Neutrophil (primary cell): ENCODE data around the gene SLC17A9.

Source experiments
- H3K27ac ChIP-seq: fragments of 200-600 bp; sonication (generic); 2 replicates; pipeline ENCODE4 v1.5.1; 2016; ENCODE audit warnings: mild to moderate bottlenecking, moderate library complexity
- H3K27me3 ChIP-seq: fragments of 200-600 bp; sonication (generic); 2 replicates; pipeline ENCODE4 v1.6.0; 2016; ENCODE audit warnings: mild to moderate bottlenecking
- H3K36me3 ChIP-seq: fragments of 200-600 bp; sonication (generic); 2 replicates; pipeline ENCODE4 v1.5.1; 2017
- H3K4me1 ChIP-seq, 2 experiments: fragments of 200-600 bp in 1 of 2; sonication (generic) in 1 of 2; 1 replicate in 1 of 2; 2 replicates in 1 of 2; pipeline versions ENCODE4 v1.5.1 to v1.6.1; 2013 to 2016; ENCODE audit warnings: low read depth in 1 of 2, low read length in 1 of 2, mild to moderate bottlenecking in 1 of 2, moderate library complexity in 1 of 2; ENCODE audit not compliant: control insufficient read depth in 1 of 2, insufficient read depth in 1 of 2
- H3K4me3 ChIP-seq, 2 experiments: fragments of 200-600 bp in 1 of 2; sonication (generic) in 1 of 2; 1 replicate in 1 of 2; 2 replicates in 1 of 2; pipeline ENCODE4 v1.5.1; 2013 to 2016; ENCODE audit warnings: low read depth in 1 of 2, low read length in 1 of 2, mild to moderate bottlenecking in 1 of 2, moderate library complexity in 1 of 2
- H3K9me3 ChIP-seq: fragments of 200-600 bp; sonication (generic); 2 replicates; pipeline ENCODE4 v1.5.1; 2016
- CTCF ChIP-seq: fragments of 200-600 bp; sonication (generic); IDR thresholded peaks from 2 replicates; pipeline ENCODE4 v1.5.1; 2016; ENCODE audit warnings: antibody characterized with exemption

The SLC17A9 gene

GRCh38 chr20:63003546-63003945 is 51.0 kb downstream of the SLC17A9 start:
- no peaks in the 10 kb centered on the region for H3K4me1 ChIP-seq
- peaks cover 100% of the 10 kb centered on the region for H3K27me3 ChIP-seq
- H3K4me3 ChIP-seq: no peak overlapping the region
- H3K36me3 ChIP-seq: no peaks in the 10 kb centered on the region
- TF ChIP-seq CTCF: no peak
- H3K27ac ChIP-seq: no peak overlapping the region
- H3K9me3 ChIP-seq: no peaks in the 10 kb centered on the region

- TF ChIP-seq CTCF: no peak
- peaks cover 100% of the 10 kb centered on the region for H3K27me3 ChIP-seq
- no peak overlapping the region for H3K27ac ChIP-seq
- H3K4me3 ChIP-seq: no peak overlapping the region
- peaks cover 0 to 7% of the 10 kb centered on the region in 2 experiments for H3K4me1 ChIP-seq
- no peaks in the 10 kb centered on the region for H3K36me3 ChIP-seq
- H3K9me3 ChIP-seq: no peaks in the 10 kb centered on the region
Measured at GRCh38 chr20:63004607-63005364, 52.3 kb downstream of the SLC17A9 start.

- Histone ChIP-seq H3K4me1 (peaks cover 0 to 12% of the 10 kb centered on the region in 2 experiments), H3K27ac (no peak overlapping the region), H3K36me3 (no peaks in the 10 kb centered on the region), H3K9me3 (no peaks in the 10 kb centered on the region), H3K4me3 (no peak overlapping the region), H3K27me3 (peaks cover 100% of the 10 kb centered on the region)
- no peak for TF ChIP-seq CTCF
Measured at GRCh38 chr20:63005365-63005861, 52.9 kb downstream of the SLC17A9 start.

GRCh38 chr20:63005862-63006539 is 53.5 kb downstream of the SLC17A9 start:
- Histone ChIP-seq H3K9me3 (no peaks in the 10 kb centered on the region), H3K27ac (no peak overlapping the region), H3K36me3 (no peaks in the 10 kb centered on the region), H3K4me1 (peaks cover 0 to 12% of the 10 kb centered on the region in 2 experiments), H3K27me3 (peaks cover 100% of the 10 kb centered on the region), H3K4me3 (no peak overlapping the region)
- TF ChIP-seq CTCF: no peak

GRCh38 chr20:63006540-63007359 is 54.2 kb downstream of the SLC17A9 start, which contains the start of gene BHLHE23:
TSS of gene BHLHE23 (minus strand) at chr20:63006964. CDS start at chr20:63006774, 190 bp downstream.
- no peak within 1 kb of the TSS for H3K27ac ChIP-seq
- H3K9me3 ChIP-seq: no peaks in the 10 kb centered on the region
- TF ChIP-seq CTCF: no peak
- H3K4me1 ChIP-seq: peaks cover 0 to 12% of the 10 kb centered on the region in 2 experiments
- H3K27me3 ChIP-seq: peaks cover 100% of the 10 kb centered on the region
- H3K36me3 ChIP-seq: no peaks in the 10 kb centered on the region
- H3K4me3 ChIP-seq: no peak within 1 kb of the TSS
